ENCODE measurements around the gene TTC31.

Gene TTC31

GRCh38 chr2:74488643-74489481, 6.0 kb downstream of the TTC31 start:
- no peak for DNase-seq (ENCODE audit: low read depth)

DNA sequence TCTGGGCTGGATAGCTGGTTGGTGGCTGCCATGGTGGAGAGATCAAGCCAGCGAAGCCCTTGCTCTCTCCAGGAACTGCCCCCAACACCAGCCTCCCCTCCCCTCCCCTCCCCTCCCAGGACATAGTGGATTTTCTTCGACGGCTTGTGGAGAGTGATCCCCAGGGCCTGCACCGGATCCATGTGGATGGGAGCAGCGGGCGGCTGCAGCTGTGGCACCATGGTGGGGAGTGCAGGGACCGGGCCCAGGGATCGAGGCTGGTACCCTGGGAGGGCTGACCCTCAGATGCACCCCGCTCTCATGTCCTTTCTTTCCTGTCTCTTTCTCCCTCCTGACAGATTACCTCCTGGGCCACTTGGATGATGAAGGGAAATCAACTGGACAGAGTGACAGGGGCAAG, 7.0 kb downstream of the TTC31 start:
- DNase-seq (ENCODE audit: low read depth), result no peak

DNA sequence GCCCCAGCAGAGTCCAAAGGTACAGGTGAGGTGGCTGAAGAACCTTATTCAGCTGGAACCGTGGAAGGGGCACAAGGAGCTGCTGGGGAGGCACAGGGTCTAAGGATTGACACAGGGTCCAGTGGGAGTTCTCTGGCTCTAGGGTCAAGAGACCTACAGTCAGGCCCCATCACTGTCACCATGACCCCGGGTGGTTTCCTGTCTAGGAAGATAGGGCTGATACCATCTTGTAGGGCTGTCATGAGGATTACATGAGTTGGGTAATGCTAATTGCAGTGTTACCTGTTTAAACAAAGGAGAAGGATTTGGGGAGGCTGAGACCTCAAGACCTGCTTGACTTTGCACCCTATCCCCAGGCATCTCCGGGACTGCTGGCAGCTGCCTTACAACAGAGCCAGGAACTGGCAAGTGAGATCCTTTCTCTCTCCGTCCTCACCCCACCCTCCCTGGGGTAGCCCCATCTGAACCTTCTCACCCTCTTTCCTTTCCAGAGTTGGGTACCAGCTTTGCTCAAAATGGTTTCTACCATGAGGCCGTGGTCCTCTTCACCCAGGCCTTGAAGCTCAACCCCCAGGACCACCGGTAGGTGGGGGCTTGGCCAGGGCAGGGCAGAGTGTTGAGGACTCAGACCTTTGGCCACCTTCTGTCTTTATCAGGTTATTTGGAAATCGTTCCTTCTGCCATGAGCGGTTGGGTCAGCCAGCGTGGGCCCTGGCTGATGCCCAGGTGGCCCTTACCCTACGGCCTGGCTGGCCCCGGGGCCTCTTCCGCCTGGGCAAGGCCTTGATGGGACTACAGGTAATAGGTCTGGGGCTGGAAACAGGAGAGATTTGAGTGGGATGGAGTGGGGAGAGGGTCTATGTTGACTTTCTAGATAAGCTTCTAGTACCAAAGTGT, 9.0 kb downstream of the TTC31 start:
- no peak for DNase-seq (ENCODE audit: low read depth)

DNA sequence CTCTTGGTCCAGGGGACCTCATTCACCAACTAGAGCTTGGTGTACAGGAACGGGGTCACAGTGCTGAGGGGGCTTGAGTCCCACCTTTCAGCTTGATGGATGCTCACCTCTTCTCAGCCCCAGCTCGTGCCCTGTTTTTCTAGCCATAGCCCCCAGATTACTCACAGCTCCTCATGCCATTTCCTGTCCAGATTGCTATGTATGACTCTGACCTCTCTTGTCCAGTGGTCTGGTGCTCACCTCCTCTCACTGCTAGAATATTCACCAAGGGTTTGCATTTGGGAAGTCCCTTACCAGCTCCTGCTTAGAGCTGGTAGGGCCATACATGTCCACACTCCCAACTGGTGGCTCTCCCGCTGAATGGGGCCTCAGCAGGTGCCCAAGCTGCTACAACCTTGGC, 10.7 kb downstream of the TTC31 start:
- no peak for DNase-seq (ENCODE audit: low read depth)

DNA sequence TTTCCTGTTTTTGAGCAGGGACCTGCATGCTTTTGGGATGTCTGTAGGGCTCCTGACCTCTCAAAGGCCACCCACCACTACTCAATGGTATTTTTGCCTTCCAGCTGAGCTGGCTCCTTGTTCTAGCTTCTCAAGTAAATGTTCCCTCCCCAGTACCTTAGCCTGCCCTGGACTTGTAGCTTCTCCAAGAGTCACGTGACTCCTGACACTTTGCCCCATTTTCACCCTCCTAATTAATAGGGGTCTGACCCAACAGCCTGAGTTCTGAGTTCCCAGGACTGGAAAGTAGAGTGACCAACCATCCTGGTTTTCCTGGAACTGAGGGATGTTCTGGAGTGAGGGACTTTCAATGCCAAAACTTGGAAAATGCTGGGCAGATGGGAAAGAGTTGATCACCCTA, 12.6 kb downstream of the TTC31 start:
- no peak for DNase-seq (ENCODE audit: low read depth)

GRCh38 chr2:74496997-74497776, 14.3 kb downstream of the TTC31 start:
- DNase-seq (ENCODE audit: low read depth), result no peak

- DNase-seq (ENCODE audit: low read depth), result no peak
Observed at GRCh38 chr2:74497777-74498499, 15.1 kb downstream of the TTC31 start.

DNA sequence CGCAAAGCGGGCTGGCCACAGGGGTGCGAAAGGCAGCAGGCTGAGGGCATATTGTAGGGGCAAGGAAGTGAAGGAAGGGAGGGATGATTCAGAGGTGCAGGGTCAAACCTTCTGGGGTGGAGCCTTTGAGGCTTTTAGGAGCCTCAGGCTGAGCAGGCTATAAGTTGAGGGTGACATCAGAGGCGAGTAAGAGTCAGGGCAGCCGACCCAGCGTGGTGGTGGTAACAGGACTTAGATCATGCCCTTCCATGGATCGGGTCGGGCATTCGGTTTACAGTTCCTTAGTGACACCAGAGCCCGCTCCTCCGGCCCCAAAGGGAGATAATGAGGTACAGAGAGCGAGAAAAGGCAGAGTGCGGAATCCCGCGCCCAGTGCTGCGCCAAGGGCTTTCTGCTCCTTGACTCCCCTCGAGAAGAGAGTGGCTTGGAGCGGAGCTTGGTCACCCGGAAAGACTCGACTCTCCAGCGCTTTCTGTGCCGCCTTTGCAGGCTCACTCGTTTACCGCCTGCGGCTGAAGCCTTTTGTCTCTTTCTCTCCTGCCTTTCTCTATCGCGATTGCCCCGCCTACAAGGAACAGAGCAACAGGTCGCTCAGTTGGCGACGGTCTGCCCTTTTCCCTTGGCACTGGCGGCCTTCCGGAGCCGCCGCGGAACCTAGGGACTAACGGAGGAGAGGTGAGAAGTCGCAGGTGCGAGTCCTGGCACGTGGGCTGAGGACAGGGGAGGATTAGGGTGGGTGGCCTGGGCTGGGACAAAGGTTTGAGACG, 15.8 kb downstream of the TTC31 start:
- no peak for DNase-seq (ENCODE audit: low read depth)

DNA sequence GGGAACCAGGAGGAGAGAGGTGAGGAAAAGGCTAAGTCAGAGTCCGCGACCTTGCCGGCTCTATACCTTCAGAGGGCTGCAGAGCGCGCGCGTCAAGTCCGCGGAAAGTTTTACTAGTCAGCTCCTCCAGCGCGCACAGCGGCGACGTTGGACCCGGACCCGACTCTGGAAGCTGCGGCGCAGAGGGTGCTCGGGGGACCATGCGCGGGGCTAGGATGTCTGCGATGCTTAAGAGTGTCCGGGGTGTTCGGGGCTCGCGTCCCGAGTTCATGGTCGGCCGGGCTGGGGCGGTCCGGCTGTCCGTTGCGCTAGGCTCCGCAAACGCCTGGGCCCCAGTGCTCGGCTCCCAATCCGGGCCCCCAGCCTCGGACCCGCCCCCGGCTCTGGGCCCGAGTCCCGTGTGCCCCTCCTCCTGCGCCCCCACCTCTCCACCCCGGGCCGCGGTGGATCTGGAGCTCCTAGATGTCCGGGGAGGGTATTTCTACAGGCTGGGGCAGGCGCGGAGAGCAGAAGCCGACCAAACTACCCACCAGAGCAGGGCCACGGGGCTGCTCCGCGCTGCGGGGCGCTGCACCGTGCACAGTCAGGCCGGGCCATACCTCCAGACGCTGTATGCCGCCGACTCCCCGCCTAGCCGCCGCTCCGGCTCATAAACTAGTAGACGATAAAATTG, 16.5 kb downstream of the TTC31 start, which contains the start of gene LBX2:
Gene LBX2 (minus strand): TSS at position 337 of the 673 bp plus-strand sequence. CDS start 66 bp downstream, at position 271.
- no peak for DNase-seq (ENCODE audit: low read depth)

GRCh38 chr2:74499940-74500577, 17.2 kb downstream of the TTC31 start:
- DNase-seq (ENCODE audit: low read depth), result no peak

DNA sequence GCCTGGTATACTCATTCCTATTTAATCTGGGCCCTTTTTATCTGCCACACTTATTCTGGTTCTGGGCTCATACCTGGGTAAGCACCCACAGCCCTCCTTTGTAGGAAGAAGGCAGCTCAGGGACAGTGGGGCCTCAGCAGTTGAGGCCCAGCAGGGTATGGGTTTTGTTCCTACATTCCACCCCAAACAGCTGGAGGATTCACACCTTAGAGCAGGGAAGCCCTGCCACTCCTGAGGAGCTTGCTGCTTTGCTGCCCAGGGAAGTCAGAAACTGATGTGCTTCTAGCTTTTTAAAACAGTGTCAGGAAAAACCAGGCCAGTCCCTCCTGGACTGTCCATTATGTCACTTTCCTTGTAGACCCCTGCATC, 17.7 kb downstream of the TTC31 start:
- no peak for DNase-seq (ENCODE audit: low read depth)

- no peak for DNase-seq (ENCODE audit: low read depth)
Observed at GRCh38 chr2:74501335-74502071, 18.6 kb downstream of the TTC31 start.

GRCh38 chr2:74502147-74502719, 19.4 kb downstream of the TTC31 start:
- no peak for DNase-seq (ENCODE audit: low read depth)

GRCh38 chr2:74502720-74503505, 20.0 kb downstream of the TTC31 start:
- DNase-seq (ENCODE audit: low read depth), result no peak

GRCh38 chr2:74503506-74504475, 20.9 kb downstream of the TTC31 start:
- no peak for DNase-seq (ENCODE audit: low read depth)

GRCh38 chr2:74504591-74504990, 21.7 kb downstream of the TTC31 start:
- no peak for DNase-seq (ENCODE audit: low read depth)

Data from T-helper 22 cell (primary cell).